Keratinocyte (primary cell): ENCODE measurements around the gene ATRNL1.

Experiments used
- EZH2 ChIP-seq: IDR thresholded peaks from one replicate; pipeline ENCODE4 v1.6.1; 2012; ENCODE audit warnings: inconsistent platforms, mild to moderate bottlenecking, low read length, moderate library complexity
- TF ChIP-seq, protein P1 (sequence below), 3 experiments: IDR thresholded peaks in 1 of 3; conservative IDR thresholded peaks in 1 of 3; optimal IDR thresholded peaks in 1 of 3; 2 replicates in 2 of 3; 3 replicates in 1 of 3; pipeline versions ENCODE3 to v1.5.1; 2011; ENCODE audit warnings: low read length in 3 of 3, mild to moderate bottlenecking in 3 of 3, moderate library complexity in 2 of 3, control low read depth in 1 of 3, inconsistent platforms in 1 of 3; ENCODE audit not compliant: insufficient read depth in 2 of 3; ENCODE audit errors: extremely low read depth in 1 of 3

DNA sequence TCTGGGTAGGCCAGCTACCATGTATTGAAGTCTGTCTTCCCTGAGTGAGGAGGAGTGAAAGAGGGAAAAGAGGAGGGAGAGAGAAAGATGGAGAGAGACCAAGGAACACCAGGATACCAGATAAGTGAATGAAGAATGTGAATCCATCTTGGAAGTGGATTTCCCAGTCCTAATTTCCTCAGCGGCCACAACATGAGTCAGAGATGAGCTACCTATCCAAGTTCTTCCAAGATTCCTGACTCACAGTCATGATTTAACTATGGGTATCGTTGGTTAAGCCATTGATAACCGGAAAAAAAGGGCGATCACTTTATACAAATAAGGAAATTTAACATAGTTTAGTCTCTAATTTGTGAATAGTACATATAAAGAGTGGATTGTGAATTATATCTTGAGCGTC lies 561.8 kb downstream of the ATRNL1 start:
- TF ChIP-seq, protein P1, sequence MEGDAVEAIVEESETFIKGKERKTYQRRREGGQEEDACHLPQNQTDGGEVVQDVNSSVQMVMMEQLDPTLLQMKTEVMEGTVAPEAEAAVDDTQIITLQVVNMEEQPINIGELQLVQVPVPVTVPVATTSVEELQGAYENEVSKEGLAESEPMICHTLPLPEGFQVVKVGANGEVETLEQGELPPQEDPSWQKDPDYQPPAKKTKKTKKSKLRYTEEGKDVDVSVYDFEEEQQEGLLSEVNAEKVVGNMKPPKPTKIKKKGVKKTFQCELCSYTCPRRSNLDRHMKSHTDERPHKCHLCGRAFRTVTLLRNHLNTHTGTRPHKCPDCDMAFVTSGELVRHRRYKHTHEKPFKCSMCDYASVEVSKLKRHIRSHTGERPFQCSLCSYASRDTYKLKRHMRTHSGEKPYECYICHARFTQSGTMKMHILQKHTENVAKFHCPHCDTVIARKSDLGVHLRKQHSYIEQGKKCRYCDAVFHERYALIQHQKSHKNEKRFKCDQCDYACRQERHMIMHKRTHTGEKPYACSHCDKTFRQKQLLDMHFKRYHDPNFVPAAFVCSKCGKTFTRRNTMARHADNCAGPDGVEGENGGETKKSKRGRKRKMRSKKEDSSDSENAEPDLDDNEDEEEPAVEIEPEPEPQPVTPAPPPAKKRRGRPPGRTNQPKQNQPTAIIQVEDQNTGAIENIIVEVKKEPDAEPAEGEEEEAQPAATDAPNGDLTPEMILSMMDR (optimal IDR thresholded peaks at IDR 0.05 in 1 of 3, IDR thresholded peaks at IDR 0.05 in 1 of 3, conservative IDR thresholded peaks at IDR 0.05 in 1 of 3; ENCODE audit: extremely low read depth in 1 of 3, insufficient read depth in 2 of 3, low read length in 3 of 3): no peak
- TF ChIP-seq EZH2: no peak
